OCI-LY3 (cell line): ENCODE measurements around the gene CXorf65.

Source experiments
- H2AFZ ChIP-seq: fragments of 200-600, 300-600 bp; shearing (Covaris generic); 2 replicates; pipeline ENCODE4 v1.6.0; 2014; ENCODE audit warnings: antibody characterized with exemption, low read depth, low read length
- H3K27ac ChIP-seq: fragments of 200-600, 300-600 bp; sonication (generic); 2 replicates; pipeline ENCODE4 v1.5.1; 2014; ENCODE audit warnings: mild to moderate bottlenecking, low read length, moderate library complexity, mixed read lengths
- H3K27me3 ChIP-seq: fragments of 200-600, 300-600 bp; sonication (generic); 2 replicates; pipeline ENCODE4 v1.6.1; 2014; ENCODE audit warnings: low read depth, low read length, mixed read lengths
- H3K36me3 ChIP-seq: fragments of 200-600, 300-600 bp; sonication (generic); replicated peaks from 2 replicates; pipeline ENCODE3; 2014; ENCODE audit warnings: low read depth, low read length, mixed read lengths
- H3K4me1 ChIP-seq: fragments of 300-600, 200-600 bp; sonication (generic); 2 replicates; pipeline ENCODE4 v1.6.1; 2014; ENCODE audit warnings: low read length, mixed read lengths
- H3K4me2 ChIP-seq: fragments of 200-600, 300-600 bp; sonication (generic); 2 replicates; pipeline ENCODE4 v1.6.1; 2014; ENCODE audit warnings: low read length, mixed read lengths
- H3K4me3 ChIP-seq: fragments of 300-600, 200-600 bp; sonication (generic); 2 replicates; pipeline ENCODE4 v1.5.1; 2014; ENCODE audit warnings: antibody characterized with exemption, mild to moderate bottlenecking, low read length, moderate library complexity
- H3K79me2 ChIP-seq: fragments of 300-600, 200-600 bp; shearing (Covaris generic); 2 replicates; pipeline ENCODE4 v1.6.1; 2014; ENCODE audit warnings: mild to moderate bottlenecking, low read length, mixed read lengths
- H3K9ac ChIP-seq: fragments of 300-600, 200-600 bp; shearing (Covaris generic); 2 replicates; pipeline ENCODE4 v1.6.0; 2014; ENCODE audit warnings: mild to moderate bottlenecking, low read length, moderate library complexity
- H3K9me3 ChIP-seq: fragments of 200-600, 300-600 bp; shearing (Covaris generic); 2 replicates; pipeline ENCODE4 v1.6.1; 2014; ENCODE audit warnings: low read length, mixed read lengths; ENCODE audit not compliant: insufficient read depth
- H4K20me1 ChIP-seq: fragments of 200-600, 300-600 bp; sonication (generic); 2 replicates; pipeline ENCODE4 v1.6.1; 2016; ENCODE audit warnings: low read length, mixed read lengths; ENCODE audit not compliant: insufficient read depth
- CTCF ChIP-seq: fragments of 200-600, 300-600 bp; sonication (generic); IDR thresholded peaks from 2 replicates; pipeline ENCODE4 v1.5.1; 2014; ENCODE audit warnings: antibody characterized with exemption, low read length, low read depth
- EZH2phosphoT487 ChIP-seq: fragments of 200-600 bp; shearing (Covaris generic); IDR thresholded peaks from 2 replicates; pipeline ENCODE4 v1.6.1; 2018; ENCODE audit warnings: antibody characterized with exemption, mixed run types, low read depth

Gene CXorf65

DNA sequence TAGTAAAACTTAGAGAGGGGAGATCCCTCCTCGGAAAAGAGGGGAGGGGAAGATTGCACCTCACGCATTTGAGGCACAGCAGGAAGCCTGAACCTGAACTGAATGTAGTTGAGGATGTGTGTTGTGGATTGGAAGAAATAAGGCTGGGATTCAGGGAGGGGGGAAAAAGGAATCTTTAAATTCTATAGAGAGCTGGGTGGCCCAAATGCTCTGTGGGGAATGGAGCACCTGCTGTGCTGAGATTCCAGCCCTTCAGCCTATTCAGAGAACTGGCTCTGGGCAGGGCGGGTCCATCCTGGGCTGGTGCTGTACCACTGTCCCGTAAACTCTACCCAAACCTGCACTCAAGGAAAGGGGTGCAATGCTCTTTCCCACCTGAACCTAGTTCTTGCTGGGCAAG, 6.8 kb downstream of the CXorf65 start:
- Histone ChIP-seq H3K4me1 (peaks cover 18% of the 10 kb centered on the region), H3K27ac (no peak overlapping the region), H4K20me1 (no peaks in the 10 kb centered on the region), H2AFZ (no peak overlapping the region), H3K4me3 (no peak overlapping the region), H3K9me3 (no peaks in the 10 kb centered on the region), H3K4me2 (no peak overlapping the region), H3K9ac (no peak overlapping the region), H3K79me2 (no peaks in the 10 kb centered on the region), H3K27me3 (no peaks in the 10 kb centered on the region), H3K36me3 (no peaks in the 10 kb centered on the region)
- TF ChIP-seq CTCF (no peak), EZH2phosphoT487 (no peak)

- TF ChIP-seq CTCF (no peak), EZH2phosphoT487 (no peak)
- no peaks in the 10 kb centered on the region for H4K20me1 ChIP-seq
- H3K9ac ChIP-seq = no peak overlapping the region
- no peaks in the 10 kb centered on the region for H3K9me3 ChIP-seq
- no peak overlapping the region for H2AFZ ChIP-seq
- peaks cover 17% of the 10 kb centered on the region for H3K4me1 ChIP-seq
- no peak overlapping the region for H3K4me3 ChIP-seq
- no peak overlapping the region for H3K27ac ChIP-seq
- H3K36me3 ChIP-seq = no peaks in the 10 kb centered on the region
- no peak overlapping the region for H3K4me2 ChIP-seq
- H3K27me3 ChIP-seq = no peaks in the 10 kb centered on the region
- H3K79me2 ChIP-seq = no peaks in the 10 kb centered on the region
Observed at GRCh38 chrX:71098951-71099506, 7.5 kb downstream of the CXorf65 start.

DNA sequence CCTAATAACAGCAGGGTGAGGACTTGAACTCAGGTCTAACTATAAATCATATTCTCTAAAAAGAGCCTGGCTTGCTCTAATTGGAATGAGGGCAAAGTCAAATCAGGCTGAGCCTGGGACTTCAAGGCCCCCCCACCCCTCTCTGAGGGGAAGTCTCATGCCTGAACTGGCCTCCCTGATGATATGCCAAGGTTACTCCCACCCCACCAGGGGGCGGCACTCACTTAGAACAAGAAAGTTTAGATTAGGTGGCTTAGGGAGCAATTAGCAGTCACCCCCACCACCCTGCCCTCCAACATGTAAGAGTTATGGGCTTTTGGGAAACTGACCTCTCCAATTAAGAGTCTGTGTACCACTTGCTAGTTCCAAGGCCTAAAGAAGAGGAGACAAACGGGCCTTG, 8.2 kb downstream of the CXorf65 start:
- Histone ChIP-seq H4K20me1 (no peaks in the 10 kb centered on the region), H3K27ac (no peak overlapping the region), H3K9ac (no peak overlapping the region), H3K4me2 (no peak overlapping the region), H3K9me3 (no peaks in the 10 kb centered on the region), H2AFZ (no peak overlapping the region), H3K4me1 (peaks cover 10% of the 10 kb centered on the region), H3K36me3 (no peaks in the 10 kb centered on the region), H3K4me3 (no peak overlapping the region), H3K27me3 (no peaks in the 10 kb centered on the region), H3K79me2 (no peaks in the 10 kb centered on the region)
- TF ChIP-seq EZH2phosphoT487 (no peak), CTCF (peak; percentile 62)

DNA sequence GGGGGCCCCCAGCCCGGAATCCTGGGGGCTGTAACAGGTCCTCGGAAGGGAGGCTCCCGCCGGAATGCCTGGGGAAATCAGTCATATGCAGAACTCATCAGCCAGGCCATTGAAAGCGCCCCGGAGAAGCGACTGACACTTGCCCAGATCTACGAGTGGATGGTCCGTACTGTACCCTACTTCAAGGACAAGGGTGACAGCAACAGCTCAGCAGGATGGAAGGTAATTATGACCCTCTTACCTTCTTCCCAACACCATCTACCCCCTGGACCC, 9.8 kb downstream of the CXorf65 start:
- Histone ChIP-seq H4K20me1 (no peaks in the 10 kb centered on the region), H3K79me2 (no peaks in the 10 kb centered on the region), H3K27ac (no peak overlapping the region), H3K27me3 (no peaks in the 10 kb centered on the region), H3K4me3 (peak overlapping the region; percentile 91), H3K4me1 (peaks cover 8% of the 10 kb centered on the region; the same call in 1 of the 2 replicates), H2AFZ (no peak overlapping the region), H3K36me3 (no peaks in the 10 kb centered on the region), H3K9me3 (no peaks in the 10 kb centered on the region), H3K9ac (peak overlapping the region; percentile 67), H3K4me2 (peak overlapping the region; percentile 92)
- TF ChIP-seq EZH2phosphoT487 (no peak), CTCF (no peak)
